Measurements from ENCODE around the gene TBRG1.

Gene TBRG1

DNA sequence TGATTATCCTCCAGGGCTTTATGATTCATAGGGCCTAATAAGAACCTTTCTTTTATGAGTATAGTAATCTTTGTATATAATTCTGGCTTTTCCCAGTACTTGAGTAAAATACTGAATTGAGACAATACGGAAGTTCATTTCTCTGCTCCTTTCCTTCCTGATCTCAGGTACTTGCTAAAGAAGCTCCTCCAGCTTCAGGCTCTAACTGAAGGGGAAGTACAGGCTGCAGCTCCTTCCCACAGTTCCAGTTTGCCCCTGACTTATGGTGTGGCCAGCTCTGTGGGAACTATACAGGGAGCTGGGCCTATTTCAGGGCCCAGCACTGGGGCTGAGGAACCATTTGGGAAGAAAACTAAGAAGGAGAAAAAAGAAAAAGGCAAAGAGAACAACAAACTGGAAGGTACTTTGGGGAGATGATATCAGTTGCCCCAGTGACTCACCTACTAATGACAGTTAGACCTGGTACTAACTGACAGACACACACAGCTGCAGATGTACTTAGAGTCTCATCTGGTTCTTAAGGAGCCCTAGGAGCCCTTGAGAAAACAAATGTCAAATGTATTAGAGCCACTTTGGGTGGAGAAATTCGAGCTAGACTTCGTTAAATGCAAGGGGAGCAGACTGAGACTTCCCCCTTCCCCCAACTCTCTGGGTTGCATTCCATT lies 3.0 kb downstream of the TBRG1 start:
- DNase-seq = no peak
- TF ChIP-seq, protein P1, sequence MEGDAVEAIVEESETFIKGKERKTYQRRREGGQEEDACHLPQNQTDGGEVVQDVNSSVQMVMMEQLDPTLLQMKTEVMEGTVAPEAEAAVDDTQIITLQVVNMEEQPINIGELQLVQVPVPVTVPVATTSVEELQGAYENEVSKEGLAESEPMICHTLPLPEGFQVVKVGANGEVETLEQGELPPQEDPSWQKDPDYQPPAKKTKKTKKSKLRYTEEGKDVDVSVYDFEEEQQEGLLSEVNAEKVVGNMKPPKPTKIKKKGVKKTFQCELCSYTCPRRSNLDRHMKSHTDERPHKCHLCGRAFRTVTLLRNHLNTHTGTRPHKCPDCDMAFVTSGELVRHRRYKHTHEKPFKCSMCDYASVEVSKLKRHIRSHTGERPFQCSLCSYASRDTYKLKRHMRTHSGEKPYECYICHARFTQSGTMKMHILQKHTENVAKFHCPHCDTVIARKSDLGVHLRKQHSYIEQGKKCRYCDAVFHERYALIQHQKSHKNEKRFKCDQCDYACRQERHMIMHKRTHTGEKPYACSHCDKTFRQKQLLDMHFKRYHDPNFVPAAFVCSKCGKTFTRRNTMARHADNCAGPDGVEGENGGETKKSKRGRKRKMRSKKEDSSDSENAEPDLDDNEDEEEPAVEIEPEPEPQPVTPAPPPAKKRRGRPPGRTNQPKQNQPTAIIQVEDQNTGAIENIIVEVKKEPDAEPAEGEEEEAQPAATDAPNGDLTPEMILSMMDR (IDR thresholded peaks at IDR 0.05; ENCODE audit: low read depth, low read length) = no peak
- H3K4me1 ChIP-seq = no peaks in the 10 kb centered on the region
- H3K27me3 ChIP-seq = peaks cover 3% of the 10 kb centered on the region
- no peak overlapping the region for H3K4me3 ChIP-seq (ENCODE audit: low read depth, low read length)
- no peaks in the 10 kb centered on the region for H3K9me3 ChIP-seq
- peaks cover 29% of the 10 kb centered on the region for H3K36me3 ChIP-seq

DNA sequence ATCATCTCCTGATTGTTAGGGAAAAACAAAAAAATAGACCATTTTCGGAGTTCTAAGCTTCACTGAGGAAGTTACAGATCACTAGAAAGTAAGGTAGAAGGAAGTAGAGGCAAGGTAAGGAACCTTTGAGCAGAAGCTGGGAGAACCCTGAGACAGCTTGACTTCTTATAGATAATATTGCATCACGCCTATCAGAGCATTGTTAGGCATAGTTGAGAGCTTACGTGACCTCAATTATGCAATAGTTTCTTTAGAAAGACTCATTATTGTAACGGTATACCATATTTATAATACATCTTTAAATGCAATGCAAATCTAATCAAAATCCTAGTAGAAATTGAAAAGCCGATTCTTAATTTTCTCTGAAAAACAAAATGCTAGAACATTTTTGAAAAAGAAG lies 4.9 kb downstream of the TBRG1 start:
- no peak for DNase-seq
- TF ChIP-seq, protein P1 (IDR thresholded peaks at IDR 0.05; ENCODE audit: low read depth, low read length) = no peak
- Histone ChIP-seq H3K27me3 (no peaks in the 10 kb centered on the region), H3K4me1 (no peaks in the 10 kb centered on the region), H3K9me3 (no peaks in the 10 kb centered on the region), H3K36me3 (peaks cover 45% of the 10 kb centered on the region), H3K4me3 (ENCODE audit: low read depth, low read length) (no peak overlapping the region)

- TF ChIP-seq, protein P1 (IDR thresholded peaks at IDR 0.05; ENCODE audit: low read depth, low read length) = no peak
- no peak for DNase-seq
- no peaks in the 10 kb centered on the region for H3K4me1 ChIP-seq
- no peak overlapping the region for H3K4me3 ChIP-seq (ENCODE audit: low read depth, low read length)
- peaks cover 52% of the 10 kb centered on the region for H3K36me3 ChIP-seq
- H3K9me3 ChIP-seq = no peaks in the 10 kb centered on the region
- no peaks in the 10 kb centered on the region for H3K27me3 ChIP-seq
These were observed 7.3 kb downstream of the TBRG1 start for GRCh38 chr11:124629961-124630360.

- Histone ChIP-seq H3K36me3 (peaks cover 38% of the 10 kb centered on the region), H3K9me3 (no peaks in the 10 kb centered on the region)
- TF ChIP-seq, protein P1 (IDR thresholded peaks at IDR 0.05; ENCODE audit: low read depth, low read length) = peak; percentile 47
These were observed 10.7 kb downstream of the TBRG1 start for GRCh38 chr11:124633355-124633754.

DNA sequence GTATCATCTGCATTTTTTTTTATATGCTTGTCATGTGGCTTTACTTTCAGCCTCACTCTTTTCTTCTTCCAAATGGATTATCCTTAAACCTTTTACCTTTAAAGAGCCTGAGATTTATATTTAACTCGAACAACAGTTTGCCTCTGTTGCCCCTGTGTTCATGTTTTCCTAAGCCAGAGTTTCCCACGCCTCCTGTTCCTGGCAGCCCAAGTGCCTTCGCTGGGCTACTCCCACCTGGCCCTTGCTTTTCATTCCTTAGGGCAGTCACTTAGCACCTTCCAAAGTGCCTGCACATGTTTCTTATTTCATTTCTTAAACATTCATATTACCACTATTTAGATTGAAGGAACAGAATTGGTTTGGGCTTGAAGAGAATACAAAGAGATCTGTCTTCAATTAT lies 13.3 kb downstream of the TBRG1 start:
- H3K36me3 ChIP-seq = peaks cover 25% of the 10 kb centered on the region
- H3K4me3 ChIP-seq (ENCODE audit: low read depth, low read length) = no peak overlapping the region
- H3K27me3 ChIP-seq = no peaks in the 10 kb centered on the region
- DNase-seq = no peak
- H3K4me1 ChIP-seq = no peaks in the 10 kb centered on the region
- H3K9me3 ChIP-seq = no peaks in the 10 kb centered on the region
- TF ChIP-seq, protein P1 (IDR thresholded peaks at IDR 0.05; ENCODE audit: low read depth, low read length) = no peak

More at GRCh38 chr11:124633355-124633754, 10.7 kb downstream of the TBRG1 start:
- Histone ChIP-seq H3K4me1 (no peaks in the 10 kb centered on the region), H3K27me3 (no peaks in the 10 kb centered on the region), H3K4me3 (ENCODE audit: low read depth, low read length) (no peak overlapping the region)
- no peak for DNase-seq

DNA sequence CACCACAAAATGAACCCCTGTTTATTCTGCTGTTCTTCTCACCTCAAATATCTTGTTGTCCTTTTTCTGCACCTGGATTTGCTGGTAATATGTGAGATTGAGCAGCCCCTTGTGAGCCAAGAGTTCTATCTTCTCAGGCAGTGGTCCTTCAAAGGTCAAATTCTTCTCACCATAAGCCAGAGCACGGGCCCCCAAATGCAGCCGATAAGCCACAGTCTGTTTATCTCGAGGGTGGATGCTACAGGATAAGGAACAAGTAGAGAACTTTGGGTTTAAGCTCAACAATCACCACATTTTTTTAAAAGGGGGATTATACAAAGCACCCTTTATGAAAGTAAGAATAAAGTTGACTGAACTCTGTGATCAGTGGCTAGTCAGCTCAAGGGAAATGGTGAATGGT lies 15.8 kb downstream of the TBRG1 start:
- no peaks in the 10 kb centered on the region for H3K9me3 ChIP-seq
- no peaks in the 10 kb centered on the region for H3K4me1 ChIP-seq
- peaks cover 3% of the 10 kb centered on the region; the same call in 1 of the 2 replicates for H3K36me3 ChIP-seq
- no peak for DNase-seq
- no peaks in the 10 kb centered on the region for H3K27me3 ChIP-seq
- TF ChIP-seq, protein P1 (IDR thresholded peaks at IDR 0.05; ENCODE audit: low read depth, low read length) = no peak
- no peak overlapping the region for H3K4me3 ChIP-seq (ENCODE audit: low read depth, low read length)
